OCI-LY1 (cell line): Measurements from ENCODE around the gene TRIM26.

Experiments
- EZH2 ChIP-seq: fragments of 200-600 bp; sonication (generic), shearing (Covaris generic); IDR thresholded peaks from 2 replicates; pipeline ENCODE4 v1.8.0; 2017; ENCODE audit warnings: borderline replicate concordance, mixed run types, mild to moderate bottlenecking, antibody characterized with exemption, low read length, moderate library complexity, mixed read lengths
- TF ChIP-seq, protein P1 (sequence below): fragments of 200-600 bp; sonication (generic), shearing (Covaris generic); IDR thresholded peaks from 2 replicates; pipeline ENCODE4 v1.5.1; 2017; ENCODE audit warnings: mild to moderate bottlenecking, antibody characterized with exemption, low read length, moderate library complexity, mixed read lengths

DNA sequence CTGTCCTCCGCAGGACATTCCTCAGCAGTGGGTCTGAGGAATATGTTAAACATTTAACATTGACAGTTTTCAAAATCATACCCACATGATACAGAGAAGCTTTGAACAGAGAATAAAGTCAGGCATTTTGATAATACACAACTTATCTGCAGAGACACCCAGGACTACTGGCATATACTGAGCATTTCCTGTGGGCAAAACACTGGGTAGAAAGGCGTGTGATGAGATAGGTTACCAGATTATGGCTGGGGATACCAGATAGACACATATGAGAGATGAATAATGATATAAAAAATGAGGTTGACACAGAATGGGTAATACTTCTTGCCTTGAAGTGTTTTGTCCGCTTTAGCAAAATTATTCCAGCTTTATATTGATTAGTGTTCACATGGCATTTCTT is 31.4 kb upstream of the TRIM26 start:
- TF ChIP-seq, protein P1, sequence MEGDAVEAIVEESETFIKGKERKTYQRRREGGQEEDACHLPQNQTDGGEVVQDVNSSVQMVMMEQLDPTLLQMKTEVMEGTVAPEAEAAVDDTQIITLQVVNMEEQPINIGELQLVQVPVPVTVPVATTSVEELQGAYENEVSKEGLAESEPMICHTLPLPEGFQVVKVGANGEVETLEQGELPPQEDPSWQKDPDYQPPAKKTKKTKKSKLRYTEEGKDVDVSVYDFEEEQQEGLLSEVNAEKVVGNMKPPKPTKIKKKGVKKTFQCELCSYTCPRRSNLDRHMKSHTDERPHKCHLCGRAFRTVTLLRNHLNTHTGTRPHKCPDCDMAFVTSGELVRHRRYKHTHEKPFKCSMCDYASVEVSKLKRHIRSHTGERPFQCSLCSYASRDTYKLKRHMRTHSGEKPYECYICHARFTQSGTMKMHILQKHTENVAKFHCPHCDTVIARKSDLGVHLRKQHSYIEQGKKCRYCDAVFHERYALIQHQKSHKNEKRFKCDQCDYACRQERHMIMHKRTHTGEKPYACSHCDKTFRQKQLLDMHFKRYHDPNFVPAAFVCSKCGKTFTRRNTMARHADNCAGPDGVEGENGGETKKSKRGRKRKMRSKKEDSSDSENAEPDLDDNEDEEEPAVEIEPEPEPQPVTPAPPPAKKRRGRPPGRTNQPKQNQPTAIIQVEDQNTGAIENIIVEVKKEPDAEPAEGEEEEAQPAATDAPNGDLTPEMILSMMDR = no peak
- no peak for TF ChIP-seq EZH2
